RWPE1 (cell line): ENCODE measurements around the gene POFUT2.
"Not testable (repeated sequence)": the region's sequence is repeated elsewhere in the genome, so short reads cannot be mapped to it uniquely, and the experiment has no call there.

Experiments
- CTCF ChIA-PET: fragments of 350-600 bp; sonication (Branson Sonifier 250); formaldehyde crosslinking; extraction: SDS; loops from one replicate; lab custom pipeline; 2021; lab: Yijun Ruan, JAX
- POLR2A ChIA-PET: fragments of 400-600 bp; formaldehyde crosslinking; extraction: SDS; loops from one replicate; lab custom pipeline; 2020; ENCODE audit warnings: antibody characterized with exemption; ENCODE audit not compliant: low non-redundant PET; lab: Yijun Ruan, JAX
- DNase-seq: peaks from one replicate; pipeline ENCODE4 v3.0.0; 2012; ENCODE audit warnings: low spot score
- H3K27ac ChIP-seq: fragments of 450-650 bp; 2 replicates; pipeline ENCODE4 v1.5.1; 2017
- TF ChIP-seq, protein P1 (sequence below): fragments of 450-650 bp; conservative IDR thresholded peaks from 2 replicates; pipeline ENCODE4 v1.5.1; 2017; ENCODE audit warnings: low read depth, mild to moderate bottlenecking

Gene POFUT2

DNA sequence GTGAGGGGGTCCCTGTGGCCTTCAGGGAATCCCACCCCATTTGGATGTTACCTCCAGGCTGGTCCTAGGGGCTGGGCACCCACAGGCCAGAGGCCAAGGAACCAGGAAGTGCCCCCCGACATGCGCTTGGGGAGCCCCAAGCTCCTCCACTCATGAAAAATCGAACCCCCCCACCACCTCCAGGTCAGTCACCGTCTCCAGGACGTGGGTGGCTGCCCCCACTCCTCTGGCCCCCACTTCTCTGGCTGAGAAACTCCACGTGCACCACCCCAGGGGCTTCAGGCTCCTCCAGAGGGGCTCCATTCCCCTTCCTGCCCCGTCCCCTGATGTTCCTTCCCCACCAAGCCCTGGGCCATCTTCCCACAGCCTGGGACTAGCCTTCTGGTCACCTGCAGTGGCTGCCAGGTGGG, 30.5 kb upstream of the POFUT2 start:
- POLR2A ChIA-PET, result no interaction called here
- DNase-seq, result no peak
- TF ChIP-seq, protein P1, sequence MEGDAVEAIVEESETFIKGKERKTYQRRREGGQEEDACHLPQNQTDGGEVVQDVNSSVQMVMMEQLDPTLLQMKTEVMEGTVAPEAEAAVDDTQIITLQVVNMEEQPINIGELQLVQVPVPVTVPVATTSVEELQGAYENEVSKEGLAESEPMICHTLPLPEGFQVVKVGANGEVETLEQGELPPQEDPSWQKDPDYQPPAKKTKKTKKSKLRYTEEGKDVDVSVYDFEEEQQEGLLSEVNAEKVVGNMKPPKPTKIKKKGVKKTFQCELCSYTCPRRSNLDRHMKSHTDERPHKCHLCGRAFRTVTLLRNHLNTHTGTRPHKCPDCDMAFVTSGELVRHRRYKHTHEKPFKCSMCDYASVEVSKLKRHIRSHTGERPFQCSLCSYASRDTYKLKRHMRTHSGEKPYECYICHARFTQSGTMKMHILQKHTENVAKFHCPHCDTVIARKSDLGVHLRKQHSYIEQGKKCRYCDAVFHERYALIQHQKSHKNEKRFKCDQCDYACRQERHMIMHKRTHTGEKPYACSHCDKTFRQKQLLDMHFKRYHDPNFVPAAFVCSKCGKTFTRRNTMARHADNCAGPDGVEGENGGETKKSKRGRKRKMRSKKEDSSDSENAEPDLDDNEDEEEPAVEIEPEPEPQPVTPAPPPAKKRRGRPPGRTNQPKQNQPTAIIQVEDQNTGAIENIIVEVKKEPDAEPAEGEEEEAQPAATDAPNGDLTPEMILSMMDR, result no peak
- CTCF ChIA-PET, result no interaction called here
- H3K27ac ChIP-seq, result no peak overlapping the region

DNA sequence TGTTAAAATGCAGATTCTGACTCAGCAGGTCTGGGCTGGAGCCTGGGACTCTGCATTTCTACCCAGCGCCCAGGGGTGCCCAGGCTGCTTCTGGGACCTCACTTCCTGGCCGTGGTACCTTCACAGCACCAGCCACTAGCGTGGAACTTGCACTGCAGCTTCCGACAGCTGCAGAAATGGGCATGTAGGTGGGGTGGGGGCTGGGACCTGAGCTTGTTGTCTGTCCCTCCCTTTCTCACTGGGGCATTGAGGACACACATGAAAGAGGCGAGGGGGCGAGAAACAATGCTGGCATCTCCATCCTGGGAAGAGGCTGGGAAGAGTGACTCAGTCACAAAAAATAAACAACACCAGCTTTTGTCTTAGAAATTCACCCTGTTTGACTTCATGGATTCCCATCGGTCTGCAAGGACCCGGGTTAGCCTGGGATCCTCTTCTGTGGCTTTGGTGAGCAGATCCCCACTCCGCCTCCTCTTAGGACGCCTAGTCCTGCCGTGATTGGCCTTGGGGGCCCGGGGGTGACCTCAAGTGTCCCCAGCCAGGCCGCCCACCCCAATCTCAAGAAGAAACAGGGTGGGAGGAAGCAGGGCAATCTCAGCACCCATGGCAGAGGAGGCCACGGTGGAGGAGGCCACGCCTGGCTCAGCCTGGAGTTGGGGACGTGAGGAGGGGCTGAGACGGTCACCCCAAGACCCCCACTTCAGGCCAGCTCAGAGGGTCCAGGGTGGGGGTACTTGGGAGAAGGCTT, 29.9 kb upstream of the POFUT2 start:
- POLR2A ChIA-PET, result interaction anchor here (0.6 kb wide), 1 partner anchor 94 kb away, joined by 3 read pairs; no protein-coding TSS in a partner anchor
- DNase-seq, result no peak

DNA sequence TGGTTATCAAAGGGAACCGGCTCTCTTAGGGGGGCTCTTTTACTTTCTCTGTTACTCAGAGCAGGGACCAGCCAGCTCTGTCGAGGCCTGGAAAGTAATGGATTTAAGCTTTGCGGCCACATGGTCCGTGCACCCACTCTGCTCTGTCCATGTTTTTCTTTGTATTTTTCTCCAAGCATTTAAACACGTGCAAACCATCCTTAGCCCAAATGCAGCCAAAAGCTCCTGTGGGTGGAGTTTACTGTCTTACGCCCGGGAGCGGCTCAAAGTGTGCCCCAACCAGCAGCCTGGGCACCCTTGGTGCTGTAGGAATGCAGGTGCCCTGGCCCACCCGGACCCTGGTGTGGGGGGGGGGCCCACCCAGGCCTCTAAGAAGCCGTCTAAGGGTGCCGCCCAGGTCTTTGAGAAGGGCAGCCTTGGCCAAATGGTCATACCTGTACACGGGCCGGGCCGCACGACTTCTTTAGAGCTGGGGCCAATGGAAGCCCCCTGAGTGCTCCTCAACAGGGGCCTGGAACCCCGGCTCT, 29.2 kb upstream of the POFUT2 start:
- ChIA-PET CTCF (no interaction called here), POLR2A (interaction anchor here (0.6 kb wide), 1 partner anchor 95 kb away, joined by 3 read pairs; no protein-coding TSS in a partner anchor)
- no peak overlapping the region for H3K27ac ChIP-seq

More for the DNA sequence above, 29.9 kb upstream of the POFUT2 start:
- CTCF ChIA-PET, result no interaction called here
- TF ChIP-seq, protein P1, result no peak
- no peak overlapping the region for H3K27ac ChIP-seq

DNA sequence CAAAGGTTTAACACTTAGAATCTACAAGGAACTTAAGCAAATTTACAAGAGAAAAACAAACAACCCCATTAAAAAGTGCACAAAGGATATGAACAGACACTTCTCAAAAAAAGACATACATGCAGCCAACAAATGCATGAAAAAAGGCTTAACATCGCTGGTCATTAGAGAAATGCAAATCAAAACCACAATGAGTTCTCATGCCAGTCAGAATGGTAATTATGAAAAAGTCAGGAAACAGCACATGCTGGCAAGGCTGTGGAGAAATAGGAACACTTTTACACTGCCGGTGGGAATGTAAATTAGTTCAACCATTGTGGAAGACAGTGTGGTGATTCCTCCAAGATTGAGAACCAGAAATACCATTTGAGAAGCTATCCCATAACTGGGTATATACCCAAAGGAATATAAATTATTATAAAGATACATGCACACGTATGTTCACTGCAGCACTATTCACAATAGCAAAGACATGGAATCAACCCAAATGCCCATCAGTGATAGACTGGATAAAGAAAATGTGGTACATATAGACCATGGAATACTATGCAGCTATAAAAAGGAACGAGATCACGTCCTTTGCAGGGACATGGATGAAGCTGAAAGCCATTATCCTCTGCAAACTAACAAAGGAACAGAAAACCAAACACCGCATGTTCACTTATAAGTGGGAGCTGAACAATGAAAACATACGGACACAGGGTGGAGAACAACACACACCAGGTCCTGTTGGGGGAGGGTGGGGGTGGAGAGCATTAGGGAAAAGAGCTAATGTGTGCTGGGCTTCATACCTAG, 28.2 kb upstream of the POFUT2 start:
- POLR2A ChIA-PET, H3K27ac ChIP-seq, CTCF ChIA-PET, DNase-seq: not testable (repeated sequence)

More for the DNA sequence above, 29.2 kb upstream of the POFUT2 start:
- TF ChIP-seq, protein P1, result no peak
- DNase-seq, result no peak

DNA sequence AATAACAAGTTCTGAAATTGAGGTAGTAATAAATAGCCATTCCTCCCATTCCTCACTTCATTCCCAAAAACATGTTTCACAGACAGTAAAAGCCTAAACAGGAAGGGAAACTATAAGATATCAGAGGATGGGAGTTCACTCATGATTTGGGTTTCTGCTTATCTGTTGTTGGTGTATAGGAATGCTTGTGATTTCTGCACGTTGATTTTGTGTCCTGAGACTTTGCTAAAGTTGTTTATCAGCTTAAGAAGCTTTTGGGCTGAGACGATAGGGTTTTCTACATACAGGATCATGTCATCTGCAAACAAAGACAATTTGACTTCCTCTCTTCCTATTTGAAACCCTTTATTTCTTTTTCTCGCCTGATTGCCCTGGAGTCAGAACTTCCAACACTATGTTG, 26.0 kb upstream of the POFUT2 start:
- no peak overlapping the region for H3K27ac ChIP-seq
- DNase-seq, result no peak
- TF ChIP-seq, protein P1, result no peak
- POLR2A ChIA-PET, result no interaction called here
- CTCF ChIA-PET, result interaction anchor here (0.7 kb wide), 1 partner anchor 21 kb away, joined by 3 read pairs; no protein-coding TSS in a partner anchor

DNA sequence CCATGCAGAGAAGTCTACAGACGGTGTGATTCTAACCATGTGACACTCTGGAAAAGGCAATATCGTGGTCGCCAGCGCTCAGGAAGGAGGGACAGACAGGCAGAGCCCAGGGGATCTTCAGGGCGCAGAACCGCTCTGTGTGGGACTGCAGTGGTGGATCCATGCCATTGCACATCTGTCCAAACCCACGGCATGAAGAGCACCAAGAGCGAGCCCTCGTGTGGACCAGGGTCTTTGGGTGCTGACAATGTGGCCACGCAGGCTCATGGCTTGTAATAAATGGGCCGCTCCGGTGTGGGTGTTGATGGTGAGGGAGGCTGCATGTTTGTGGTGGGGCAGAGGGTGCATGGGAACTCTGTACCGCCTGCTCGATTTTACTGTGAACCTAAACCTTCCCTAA, 25.3 kb upstream of the POFUT2 start:
- no peak overlapping the region for H3K27ac ChIP-seq
- ChIA-PET CTCF (interaction anchor here (0.7 kb wide), 1 partner anchor 437 kb away, joined by 3 read pairs; no protein-coding TSS in a partner anchor), POLR2A (no interaction called here)
- DNase-seq, result no peak
- TF ChIP-seq, protein P1, result no peak
